SKM-1 treated with dmso at 0.1 percent for 144 hours (cell line): ENCODE data around the gene KHDC1.
A peak's percentile ranks its signal among the peaks of the same experiment; 100 is the strongest.
"Not testable (repeated sequence)": the region's sequence is repeated elsewhere in the genome, so short reads cannot be mapped to it uniquely, and the experiment has no call there.

Source experiments
- DNase-seq: peaks from one replicate; lab custom pipeline; 2025; ENCODE audit not compliant: unreplicated experiment; lab: John Stamatoyannopoulos, UW

Gene KHDC1

DNA sequence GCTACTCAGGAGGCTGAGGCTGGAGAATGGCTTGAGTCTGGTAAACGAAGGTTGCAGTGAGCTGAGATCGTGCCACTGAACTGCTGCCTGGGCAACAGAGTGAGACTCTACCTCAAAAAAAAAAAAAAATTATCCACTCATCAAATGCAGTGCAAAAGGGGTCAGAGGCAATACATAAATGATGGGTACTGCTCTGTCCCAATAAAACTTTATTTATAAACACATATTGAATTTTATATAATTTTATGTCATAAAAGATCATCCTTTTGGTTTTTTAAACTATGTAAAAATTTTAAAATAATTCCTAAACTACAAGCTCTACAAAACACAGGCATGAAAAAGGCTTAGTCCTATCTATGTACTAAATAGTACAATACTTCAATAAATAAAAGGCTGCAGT, 10.3 kb downstream of the KHDC1 start:
- DNase-seq: no peak

DNA sequence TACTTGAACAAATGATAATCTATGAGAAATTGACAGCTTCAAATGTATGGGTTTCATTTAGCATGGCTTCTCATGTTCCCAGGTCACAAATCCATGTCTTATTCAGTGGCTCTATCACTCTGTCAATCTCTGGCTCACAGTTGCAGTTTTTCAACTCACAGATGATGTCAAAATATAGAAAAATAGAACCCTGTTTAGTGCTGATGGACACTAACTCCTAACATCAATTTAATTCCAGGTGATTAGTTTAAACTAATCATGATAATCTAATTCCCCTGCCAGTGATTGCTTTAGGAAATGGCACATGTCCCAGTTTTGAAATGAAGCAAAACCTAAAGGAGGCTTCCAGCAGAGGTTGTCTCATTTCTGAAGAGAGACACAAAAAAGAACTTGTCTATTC, 13.0 kb downstream of the KHDC1 start:
- no peak for DNase-seq

- DNase-seq: no peak
Measured at GRCh38 chr6:73248192-73248903, 14.6 kb downstream of the KHDC1 start.

DNA sequence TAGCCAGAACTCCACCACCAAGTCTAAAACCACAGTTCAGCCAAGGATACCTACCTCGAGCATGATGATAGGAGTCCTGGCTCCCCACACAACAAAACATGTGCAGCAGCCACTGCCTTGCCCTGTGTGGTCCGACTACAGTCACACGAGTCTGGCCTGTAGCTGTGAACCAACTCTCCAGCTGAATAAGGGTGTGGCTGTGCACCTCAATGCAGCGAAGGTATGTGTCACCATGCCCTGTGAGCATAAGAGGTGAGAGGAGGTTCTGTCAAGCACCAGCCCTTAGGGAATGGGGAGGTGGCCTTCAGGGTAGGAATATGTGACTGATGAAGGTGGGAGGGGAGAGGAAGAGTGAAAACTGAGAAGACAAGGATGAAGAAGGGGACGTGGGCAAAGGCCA, 21.0 kb downstream of the KHDC1 start:
- no peak for DNase-seq

- no peak for DNase-seq
Measured at GRCh38 chr6:73240730-73241129, 22.3 kb downstream of the KHDC1 start.

GRCh38 chr6:73236144-73236750, 26.7 kb downstream of the KHDC1 start:
- DNase-seq: no peak

GRCh38 chr6:73234733-73235132, 28.3 kb downstream of the KHDC1 start:
- DNase-seq: no peak

GRCh38 chr6:73233971-73234370, 29.0 kb downstream of the KHDC1 start:
- DNase-seq: not testable (repeated sequence)

- no peak for DNase-seq
Measured at GRCh38 chr6:73233048-73233447, 29.9 kb downstream of the KHDC1 start.

DNA sequence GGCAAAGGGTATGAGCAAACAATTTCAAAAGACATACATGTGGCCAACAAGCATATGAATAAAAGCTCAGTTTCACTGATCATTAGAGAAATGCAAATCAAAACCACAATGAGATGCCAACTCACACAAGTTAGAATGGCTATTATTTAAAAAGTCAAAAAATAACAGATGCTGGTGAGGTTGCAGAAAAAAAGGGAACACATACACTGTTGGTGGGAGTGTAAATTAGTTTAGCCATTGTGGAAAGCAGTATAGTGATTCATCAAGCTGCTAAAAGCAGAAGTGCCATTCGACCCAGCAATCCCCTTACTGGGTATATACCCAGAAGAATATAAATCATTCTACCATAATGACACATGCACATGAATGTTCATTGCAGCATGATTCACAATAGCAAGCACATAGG, 31.0 kb downstream of the KHDC1 start:
- DNase-seq: peak; percentile 51

GRCh38 chr6:73227606-73228255, 35.3 kb downstream of the KHDC1 start:
- DNase-seq: no peak

- DNase-seq: no peak
Measured at GRCh38 chr6:73225396-73225795, 37.6 kb downstream of the KHDC1 start, which contains the start of gene KHDC1L. Gene KHDC1L (minus strand): TSS chr6:73225496. CDS start chr6:73225408, 88 bp downstream.

- no peak for DNase-seq
Measured at GRCh38 chr6:73216859-73217258, 46.1 kb downstream of the KHDC1 start.

GRCh38 chr6:73209117-73209516, 53.9 kb downstream of the KHDC1 start:
- no peak for DNase-seq

DNA sequence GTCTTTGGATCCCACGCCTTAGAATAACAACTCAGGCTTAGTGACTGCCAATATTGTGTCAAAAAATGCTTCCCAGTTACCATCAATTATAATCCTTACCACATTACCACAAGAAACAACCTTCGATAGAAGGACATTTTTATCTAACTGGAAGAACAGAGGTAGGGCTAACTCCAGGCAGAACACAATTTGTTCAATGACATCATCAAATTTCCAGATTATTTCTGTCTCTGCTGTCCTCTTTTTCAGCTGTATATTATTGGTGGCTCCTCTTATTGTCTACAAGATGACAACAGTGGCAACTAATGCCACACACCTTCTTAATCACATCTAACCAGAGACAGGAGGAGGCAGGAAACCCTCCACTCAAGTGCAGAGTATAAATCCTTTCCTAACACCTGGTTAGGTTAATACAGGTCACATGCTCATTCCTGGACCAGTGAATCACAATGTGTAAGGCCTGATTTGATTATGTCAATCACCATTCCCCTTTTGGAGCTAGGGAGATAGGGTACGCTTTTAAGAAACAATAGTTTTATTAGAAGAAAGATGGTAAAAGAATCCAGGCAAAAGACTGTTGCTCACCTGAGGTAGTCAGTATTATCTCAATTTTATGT, 55.7 kb downstream of the KHDC1 start:
- no peak for DNase-seq

GRCh38 chr6:73204252-73204651, 58.7 kb downstream of the KHDC1 start:
- no peak for DNase-seq

DNA sequence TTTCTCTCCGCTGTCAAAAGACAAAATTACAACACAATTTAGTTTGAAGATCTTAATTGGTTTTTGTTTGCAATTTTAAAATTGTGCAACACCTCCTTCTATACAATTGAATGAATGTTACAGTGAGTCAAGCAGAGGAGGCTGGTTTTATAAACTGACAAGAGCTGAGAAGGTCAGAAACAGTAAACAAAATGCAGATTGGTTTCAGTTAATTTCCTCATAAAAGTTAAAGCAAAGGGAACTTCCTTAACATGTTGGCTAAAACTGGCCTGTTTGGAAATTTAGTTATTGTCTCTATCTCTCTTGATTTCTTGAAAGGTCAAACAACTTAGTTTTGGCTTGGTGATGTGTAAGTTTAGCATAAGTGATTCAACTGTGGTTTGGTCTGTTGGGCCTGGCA, 59.9 kb downstream of the KHDC1 start:
- DNase-seq: no peak

DNA sequence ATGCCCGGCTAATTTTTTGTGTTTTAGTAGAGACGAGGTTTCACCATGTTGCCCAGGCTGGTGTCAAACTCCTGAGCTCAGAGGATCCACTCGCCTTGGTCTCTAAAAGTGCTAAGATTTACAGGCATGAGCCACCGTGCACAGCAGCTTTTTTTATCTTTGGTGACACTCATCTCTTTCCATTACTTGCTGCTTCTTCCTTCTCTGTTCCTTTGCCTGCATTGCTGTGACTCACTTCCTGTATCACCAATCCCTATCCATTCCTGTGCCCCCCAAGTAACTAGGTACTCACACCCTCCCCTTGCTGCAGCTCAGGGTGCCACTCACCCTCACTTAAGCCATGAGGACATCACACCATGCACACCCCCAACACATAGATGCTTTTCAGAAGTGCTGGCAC, 62.3 kb downstream of the KHDC1 start:
- no peak for DNase-seq

- DNase-seq: no peak
Measured at GRCh38 chr6:73200247-73200646, 62.7 kb downstream of the KHDC1 start.

GRCh38 chr6:73194744-73195143, 68.3 kb downstream of the KHDC1 start:
- no peak for DNase-seq

DNA sequence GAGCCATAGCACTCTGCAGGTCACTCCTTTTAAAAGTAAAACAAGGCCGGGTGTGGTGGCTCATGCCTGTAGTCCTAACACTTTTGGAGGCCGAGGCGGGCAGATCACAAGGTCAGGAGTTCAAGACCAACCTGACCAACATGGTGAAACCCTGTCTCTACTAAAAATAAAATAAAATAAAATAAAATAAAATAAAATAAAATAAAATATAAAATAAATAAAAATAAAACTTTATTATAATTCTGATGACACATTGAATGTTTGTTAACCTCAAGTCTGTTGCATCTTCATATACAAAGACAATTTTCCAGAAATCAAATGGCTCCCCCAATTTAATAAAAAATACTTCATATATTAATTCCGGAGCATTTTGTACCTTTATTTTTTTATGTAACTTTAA, 69.7 kb downstream of the KHDC1 start:
- DNase-seq: not testable (repeated sequence)
